GM12878 (cell line): Measurements from ENCODE around the gene MPRIP. TPM values are rescaled to one million over a fixed set of nuclear protein-coding genes. Genes with fewer than 3 reads are reported as not detected.

Experiments used
- ATAC-seq: fragments of 200-7000 bp; cut with Tn5 transposase; 3 replicates; pipeline ENCODE4 v1.9.1; 2020; ENCODE audit warnings: mild to moderate bottlenecking, moderate library complexity
- BruUV-seq: library from RNA; stranded (reverse); fragments of 400-500 nt; replicated peaks from 2 replicates; lab custom pipeline; 2021; lab: Mats Ljungman, UMichigan
- CTCF ChIA-PET: fragments of 300-600 bp; sonication (Branson Sonifier 250); formaldehyde crosslinking; extraction: SDS; loops from one replicate; lab custom pipeline; 2021; ENCODE audit warnings: inconsistent platforms; lab: Yijun Ruan, JAX
- POLR2A ChIA-PET: fragments of 350-600 bp; formaldehyde crosslinking; extraction: SDS; loops from one replicate; lab custom pipeline; 2021; ENCODE audit warnings: inconsistent platforms; lab: Charles Lee
- RAD21 ChIA-PET: fragments of 300-600 bp; sonication (Branson Sonifier 250); formaldehyde crosslinking; loops from one replicate; lab custom pipeline; 2023; ENCODE audit warnings: antibody characterized with exemption; ENCODE audit not compliant: unreplicated experiment; lab: Charles Lee
- SMC1A ChIA-PET: fragments of 300-600 bp; sonication (Branson Sonifier 250); formaldehyde crosslinking; loops from one replicate; lab custom pipeline; 2023; ENCODE audit not compliant: unreplicated experiment, uncharacterized antibody; lab: Charles Lee
- DNase-seq: peaks from one replicate; pipeline ENCODE4 v3.0.0-alpha.2; 2011; ENCODE audit warnings: low read depth, low spot score
- FAIRE-seq: peaks from 3 replicates; lab custom pipeline; 2011; peaks lifted over from hg19 to GRCh38; lab: Jason Lieb, UNC
- H2AFZ ChIP-seq: 2 replicates; pipeline ENCODE4 v1.6.0; 2011; ENCODE audit warnings: low read depth, low read length, control low read depth; ENCODE audit not compliant: control insufficient read depth
- H3K27ac ChIP-seq: 2 replicates; pipeline ENCODE4 v1.5.1; 2011; ENCODE audit warnings: control low read depth; ENCODE audit not compliant: control insufficient read depth, insufficient read depth
- H3K27me3 ChIP-seq, 2 experiments: replicated peaks in 1 of 2; 2 replicates each; pipeline versions ENCODE4 v1.6.0 to v1.6.1; 2011; ENCODE audit warnings: low read length in 1 of 2; ENCODE audit not compliant: control insufficient read depth in 2 of 2, insufficient read depth in 2 of 2
- H3K36me3 ChIP-seq, 2 experiments: 2 replicates each; pipeline ENCODE4 v1.5.1; 2011; ENCODE audit warnings: low read length in 1 of 2; ENCODE audit not compliant: control insufficient read depth in 2 of 2, insufficient read depth in 2 of 2
- H3K4me1 ChIP-seq: 2 replicates; pipeline ENCODE4 v1.6.1; 2011; ENCODE audit warnings: mild to moderate bottlenecking, low read length, moderate library complexity, mixed read lengths; ENCODE audit not compliant: control insufficient read depth, insufficient read depth
- H3K4me2 ChIP-seq: 2 replicates; pipeline ENCODE4 v1.6.0; 2011; ENCODE audit warnings: control low read depth; ENCODE audit not compliant: control insufficient read depth, insufficient read depth
- H3K4me3 ChIP-seq: fragments of 200-600 bp; sonication (generic); 2 replicates; pipeline ENCODE4 v1.5.1; 2016
- H3K79me2 ChIP-seq: 2 replicates; pipeline ENCODE4 v1.6.0; 2011; ENCODE audit warnings: low read length; ENCODE audit not compliant: control insufficient read depth, insufficient read depth
- H3K9ac ChIP-seq: 2 replicates; pipeline ENCODE4 v1.8.0; 2011; ENCODE audit warnings: low read length, control low read depth, mixed read lengths; ENCODE audit not compliant: control insufficient read depth, insufficient read depth
- H3K9me3 ChIP-seq: replicated peaks from 3 replicates; pipeline ENCODE4 v1.5.1; 2011; ENCODE audit warnings: mild to moderate bottlenecking, low read length; ENCODE audit not compliant: control insufficient read depth, insufficient read depth
- H4K20me1 ChIP-seq: 2 replicates; pipeline ENCODE4 v1.6.0; 2011; ENCODE audit not compliant: control insufficient read depth, insufficient read depth
- IKZF1 ChIP-seq: fragments of 450-650 bp; conservative IDR thresholded peaks from 2 replicates; pipeline ENCODE4 v1.6.1; 2017; ENCODE audit warnings: antibody characterized with exemption, mild to moderate bottlenecking
- MXI1 ChIP-seq: fragments of 150-350 bp; IDR thresholded peaks from 2 replicates; pipeline ENCODE4 v1.6.1; 2011; ENCODE audit warnings: low read depth, mild to moderate bottlenecking, inconsistent platforms, low read length, improper control_type of control experiment
- NFXL1 ChIP-seq: fragments of 450-650 bp; IDR thresholded peaks from 2 replicates; pipeline ENCODE4 v1.6.1; 2017; ENCODE audit warnings: antibody characterized with exemption, mild to moderate bottlenecking, borderline replicate concordance
- PAX8 ChIP-seq: fragments of 450-650 bp; IDR thresholded peaks from 2 replicates; pipeline ENCODE4 v1.6.1; 2017; ENCODE audit warnings: mild to moderate bottlenecking, moderate library complexity
- POLR2AphosphoS5 ChIP-seq: IDR thresholded peaks from 2 replicates; pipeline ENCODE4 v1.6.1; 2011; ENCODE audit warnings: mild to moderate bottlenecking, low read length, inconsistent platforms
- SIX5 ChIP-seq: IDR thresholded peaks from 2 replicates; pipeline ENCODE4 v1.6.1; 2011; ENCODE audit warnings: mild to moderate bottlenecking, low read depth, low read length, moderate library complexity; ENCODE audit not compliant: severe bottlenecking
- WRNIP1 ChIP-seq: IDR thresholded peaks from 2 replicates; pipeline ENCODE4 v1.6.1; 2011; ENCODE audit warnings: low read depth, low read length, improper control_type of control experiment, borderline replicate concordance
- ZNF622 ChIP-seq: fragments of 450-650 bp; IDR thresholded peaks from 2 replicates; pipeline ENCODE4 v1.6.1; 2017; ENCODE audit warnings: mild to moderate bottlenecking, inconsistent platforms
- WGBS: methylation state at CpG from one replicate; pipeline ENCODE4 v1.1.6; 2016; ENCODE audit warnings: low lambda C conversion rate; ENCODE audit not compliant: insufficient replicate concordance, insufficient coverage; ENCODE audit errors: missing lambda C conversion rate; 5-methylcytosine and 5-hydroxymethylcytosine counted together
- in situ Hi-C: fragments of 300-500 bp; cut with MboI; formaldehyde crosslinking; loops from 9 replicates; pipeline ENCODE4 v1.14.3; 2018; ENCODE audit warnings: mixed read lengths
- intact Hi-C: fragments of 100-400 bp; cut with micrococcal nuclease; formaldehyde crosslinking; loops from one replicate; pipeline ENCODE4 v1.14.2; 2022; ENCODE audit not compliant: unreplicated experiment
- polyA plus RNA-seq, 11 experiments: library from polyadenylated mRNA; depleted of rRNA in 4 of 11; unstranded in 6 of 11; stranded (reverse) in 5 of 11; fragments of >200 nt; fragmentation: Nextera tagmentation in 4 of 11; fragmentation: Illumina TruSeq in 1 of 11; extraction: Ambion mirVana in 4 of 11; extraction: Trizol in 1 of 11; gene quantifications; 1 replicate in 1 of 11; 2 replicates in 10 of 11; pipeline versions ENCODE4 v1.2.1 to v1.2.3, GENCODE V29; 2011 to 2016; ENCODE audit warnings: inconsistent platforms in 2 of 11, missing spikeins in 2 of 11, low read depth in 1 of 11
- total RNA-seq, 4 experiments: library from RNA; depleted of rRNA in 3 of 4; stranded (reverse); fragments of >200 nt in 3 of 4; fragmentation: Illumina TruSeq in 1 of 4; extraction: Trizol in 1 of 4; gene quantifications; 2 replicates each; pipeline versions ENCODE4 v1.2.1 to v1.2.3, GENCODE V29; 2013 to 2021
- TF ChIP-seq, protein P1 (sequence below): IDR thresholded peaks from 2 replicates; pipeline ENCODE4 v1.6.1; 2012; ENCODE audit warnings: low read length, inconsistent platforms
- TF ChIP-seq, protein P2 (sequence below): fragments of 450-650 bp; formaldehyde crosslinking; IDR thresholded peaks from 2 replicates; pipeline ENCODE4 v1.5.0; 2022; ENCODE audit warnings: mild to moderate bottlenecking, missing genetic modification characterization
- TF ChIP-seq, protein P3 (sequence below): fragments of 450-650 bp; IDR thresholded peaks from 2 replicates; pipeline ENCODE4 v1.6.1; 2017; ENCODE audit warnings: mild to moderate bottlenecking, moderate library complexity

The MPRIP gene
- total and polyA plus RNA-seq, 10 of the 15 experiments (the other 5 are each of a cell fraction or from before 2014, with no cell fraction given) = 16.5 to 168 (median 71.7) TPM

DNA sequence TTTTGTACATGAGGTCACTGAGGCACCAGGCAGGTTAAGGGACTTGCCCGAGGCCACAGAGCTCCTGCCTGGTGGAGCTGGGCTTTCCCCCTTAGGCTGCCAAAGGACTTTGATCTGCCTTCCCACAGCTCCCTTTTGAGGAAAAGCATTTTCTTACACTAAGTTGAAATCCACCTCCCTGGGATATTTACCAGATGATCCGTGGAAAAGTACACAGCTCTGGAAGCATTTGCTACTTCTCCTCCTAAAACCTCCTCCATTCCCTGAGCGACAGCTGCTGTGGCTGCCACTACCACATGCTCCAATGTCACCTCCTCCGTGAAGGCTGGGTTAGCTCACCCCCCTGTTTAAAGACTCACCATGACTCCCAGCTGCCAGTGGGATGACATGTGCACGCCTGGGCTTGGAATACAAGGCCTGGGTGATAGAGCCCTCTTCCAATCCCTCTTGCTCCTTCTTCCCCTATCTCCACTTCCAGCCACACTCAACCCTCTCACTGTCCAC lies 1.2 kb upstream of the MPRIP start:
- FAIRE-seq = no peak
- Histone ChIP-seq H3K79me2 (peaks cover 33% of the 10 kb centered on the region), H4K20me1 (peaks cover 2% of the 10 kb centered on the region; the same call in 1 of the 2 replicates), H3K4me2 (no peak overlapping the region; the same call in 1 of the 2 replicates), H3K4me1 (peaks cover 20% of the 10 kb centered on the region), H2AFZ (no peak overlapping the region; the same call in 1 of the 2 replicates), H3K9me3 (no peaks in the 10 kb centered on the region; the same call in 2 of the 3 replicates), H3K4me3 (peak overlapping the region; percentile 53; the same call in 1 of the 2 replicates), H3K27me3 (no peaks in the 10 kb centered on the region), H3K27ac (no peak overlapping the region), H3K9ac (no peak overlapping the region), H3K36me3 (no peaks in the 10 kb centered on the region)
- DNase-seq = no peak
- ChIA-PET CTCF (interaction anchor here (1.1 kb wide), 1 partner anchor 166 kb away, joined by 3 read pairs; no protein-coding TSS in a partner anchor), RAD21 (interaction anchor here (0.6 to 1.2 kb wide), 2 partner anchors 54 to 197 kb away, joined by 3 read pairs; no protein-coding TSS in a partner anchor), SMC1A (interaction anchor here (1.2 kb wide), 1 partner anchor 49 kb away, joined by 3 read pairs; no protein-coding TSS in a partner anchor), POLR2A (interaction anchor here (0.6 kb wide), 1 partner anchor 65 kb away, joined by 3 read pairs; no protein-coding TSS in a partner anchor)
- no peak for ATAC-seq
- intact Hi-C loops (no loop called here), in situ Hi-C loops (no loop called here)
- 61% methylated on average over 5 of the region's 5 CpGs for WGBS
- no TSS peak for BruUV-seq
- TF ChIP-seq, protein P1, sequence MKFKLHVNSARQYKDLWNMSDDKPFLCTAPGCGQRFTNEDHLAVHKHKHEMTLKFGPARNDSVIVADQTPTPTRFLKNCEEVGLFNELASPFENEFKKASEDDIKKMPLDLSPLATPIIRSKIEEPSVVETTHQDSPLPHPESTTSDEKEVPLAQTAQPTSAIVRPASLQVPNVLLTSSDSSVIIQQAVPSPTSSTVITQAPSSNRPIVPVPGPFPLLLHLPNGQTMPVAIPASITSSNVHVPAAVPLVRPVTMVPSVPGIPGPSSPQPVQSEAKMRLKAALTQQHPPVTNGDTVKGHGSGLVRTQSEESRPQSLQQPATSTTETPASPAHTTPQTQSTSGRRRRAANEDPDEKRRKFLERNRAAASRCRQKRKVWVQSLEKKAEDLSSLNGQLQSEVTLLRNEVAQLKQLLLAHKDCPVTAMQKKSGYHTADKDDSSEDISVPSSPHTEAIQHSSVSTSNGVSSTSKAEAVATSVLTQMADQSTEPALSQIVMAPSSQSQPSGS = no peak
- TF ChIP-seq, protein P2, sequence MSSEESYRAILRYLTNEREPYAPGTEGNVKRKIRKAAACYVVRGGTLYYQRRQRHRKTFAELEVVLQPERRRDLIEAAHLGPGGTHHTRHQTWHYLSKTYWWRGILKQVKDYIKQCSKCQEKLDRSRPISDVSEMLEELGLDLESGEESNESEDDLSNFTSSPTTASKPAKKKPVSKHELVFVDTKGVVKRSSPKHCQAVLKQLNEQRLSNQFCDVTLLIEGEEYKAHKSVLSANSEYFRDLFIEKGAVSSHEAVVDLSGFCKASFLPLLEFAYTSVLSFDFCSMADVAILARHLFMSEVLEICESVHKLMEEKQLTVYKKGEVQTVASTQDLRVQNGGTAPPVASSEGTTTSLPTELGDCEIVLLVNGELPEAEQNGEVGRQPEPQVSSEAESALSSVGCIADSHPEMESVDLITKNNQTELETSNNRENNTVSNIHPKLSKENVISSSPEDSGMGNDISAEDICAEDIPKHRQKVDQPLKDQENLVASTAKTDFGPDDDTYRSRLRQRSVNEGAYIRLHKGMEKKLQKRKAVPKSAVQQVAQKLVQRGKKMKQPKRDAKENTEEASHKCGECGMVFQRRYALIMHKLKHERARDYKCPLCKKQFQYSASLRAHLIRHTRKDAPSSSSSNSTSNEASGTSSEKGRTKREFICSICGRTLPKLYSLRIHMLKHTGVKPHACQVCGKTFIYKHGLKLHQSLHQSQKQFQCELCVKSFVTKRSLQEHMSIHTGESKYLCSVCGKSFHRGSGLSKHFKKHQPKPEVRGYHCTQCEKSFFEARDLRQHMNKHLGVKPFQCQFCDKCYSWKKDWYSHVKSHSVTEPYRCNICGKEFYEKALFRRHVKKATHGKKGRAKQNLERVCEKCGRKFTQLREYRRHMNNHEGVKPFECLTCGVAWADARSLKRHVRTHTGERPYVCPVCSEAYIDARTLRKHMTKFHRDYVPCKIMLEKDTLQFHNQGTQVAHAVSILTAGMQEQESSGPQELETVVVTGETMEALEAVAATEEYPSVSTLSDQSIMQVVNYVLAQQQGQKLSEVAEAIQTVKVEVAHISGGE (CRISPR knock-in tag) = no peak
- TF ChIP-seq MXI1 = no peak
- no peak for TF ChIP-seq POLR2AphosphoS5
- TF ChIP-seq NFXL1 = no peak
- TF ChIP-seq IKZF1 = peak; percentile 52
- no peak for TF ChIP-seq ZNF622
- no peak for TF ChIP-seq PAX8
- TF ChIP-seq, protein P3, sequence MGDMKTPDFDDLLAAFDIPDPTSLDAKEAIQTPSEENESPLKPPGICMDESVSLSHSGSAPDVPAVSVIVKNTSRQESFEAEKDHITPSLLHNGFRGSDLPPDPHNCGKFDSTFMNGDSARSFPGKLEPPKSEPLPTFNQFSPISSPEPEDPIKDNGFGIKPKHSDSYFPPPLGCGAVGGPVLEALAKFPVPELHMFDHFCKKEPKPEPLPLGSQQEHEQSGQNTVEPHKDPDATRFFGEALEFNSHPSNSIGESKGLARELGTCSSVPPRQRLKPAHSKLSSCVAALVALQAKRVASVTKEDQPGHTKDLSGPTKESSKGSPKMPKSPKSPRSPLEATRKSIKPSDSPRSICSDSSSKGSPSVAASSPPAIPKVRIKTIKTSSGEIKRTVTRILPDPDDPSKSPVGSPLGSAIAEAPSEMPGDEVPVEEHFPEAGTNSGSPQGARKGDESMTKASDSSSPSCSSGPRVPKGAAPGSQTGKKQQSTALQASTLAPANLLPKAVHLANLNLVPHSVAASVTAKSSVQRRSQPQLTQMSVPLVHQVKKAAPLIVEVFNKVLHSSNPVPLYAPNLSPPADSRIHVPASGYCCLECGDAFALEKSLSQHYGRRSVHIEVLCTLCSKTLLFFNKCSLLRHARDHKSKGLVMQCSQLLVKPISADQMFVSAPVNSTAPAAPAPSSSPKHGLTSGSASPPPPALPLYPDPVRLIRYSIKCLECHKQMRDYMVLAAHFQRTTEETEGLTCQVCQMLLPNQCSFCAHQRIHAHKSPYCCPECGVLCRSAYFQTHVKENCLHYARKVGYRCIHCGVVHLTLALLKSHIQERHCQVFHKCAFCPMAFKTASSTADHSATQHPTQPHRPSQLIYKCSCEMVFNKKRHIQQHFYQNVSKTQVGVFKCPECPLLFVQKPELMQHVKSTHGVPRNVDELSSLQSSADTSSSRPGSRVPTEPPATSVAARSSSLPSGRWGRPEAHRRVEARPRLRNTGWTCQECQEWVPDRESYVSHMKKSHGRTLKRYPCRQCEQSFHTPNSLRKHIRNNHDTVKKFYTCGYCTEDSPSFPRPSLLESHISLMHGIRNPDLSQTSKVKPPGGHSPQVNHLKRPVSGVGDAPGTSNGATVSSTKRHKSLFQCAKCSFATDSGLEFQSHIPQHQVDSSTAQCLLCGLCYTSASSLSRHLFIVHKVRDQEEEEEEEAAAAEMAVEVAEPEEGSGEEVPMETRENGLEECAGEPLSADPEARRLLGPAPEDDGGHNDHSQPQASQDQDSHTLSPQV = no peak
- no peak for TF ChIP-seq SIX5
- TF ChIP-seq WRNIP1 = no peak
